ENCODE measurements around the gene BANP. TPM values are rescaled to one million over a fixed set of nuclear protein-coding genes. Genes with fewer than 3 reads are reported as not detected.
"Not testable (repeated sequence)": the region's sequence is repeated elsewhere in the genome, so short reads cannot be mapped to it uniquely, and the experiment has no call there.

BANP gene
- total RNA-seq, 1 donor from 2014 or later = 28.2 TPM

- Histone ChIP-seq H3K27me3 (ENCODE audit: control insufficient read depth in 3 of 3, insufficient read depth in 3 of 3, low read length in 3 of 3) (peaks cover 8 to 34% (median 12%) of the 10 kb centered on the region in 3 donors), H3K4me1 (ENCODE audit: control insufficient read depth in 3 of 3, insufficient read depth in 3 of 3, low read length in 3 of 3) (peaks cover 8 to 20% (median 16%) of the 10 kb centered on the region in 3 donors)
- not testable (repeated sequence) for H3K9ac ChIP-seq (ENCODE audit: low read depth in 1 of 3, low read length in 3 of 3); H3K27ac ChIP-seq (ENCODE audit: low read depth, low read length); H3K36me3 ChIP-seq (ENCODE audit: control insufficient read depth in 3 of 3, insufficient read depth in 3 of 3, low read length in 3 of 3); H3K4me3 ChIP-seq (ENCODE audit: low read length in 3 of 3); H3K9me3 ChIP-seq (ENCODE audit: control insufficient read depth in 3 of 3, low read length in 3 of 3)
Observed at GRCh38 chr16:88092791-88093555, 141.7 kb downstream of the BANP start.

- not testable (repeated sequence) for H3K27ac ChIP-seq (ENCODE audit: low read depth, low read length); H3K9ac ChIP-seq (ENCODE audit: low read depth in 1 of 3, low read length in 3 of 3); H3K36me3 ChIP-seq (ENCODE audit: control insufficient read depth in 3 of 3, insufficient read depth in 3 of 3, low read length in 3 of 3); H3K9me3 ChIP-seq (ENCODE audit: control insufficient read depth in 3 of 3, low read length in 3 of 3); H3K4me3 ChIP-seq (ENCODE audit: low read length in 3 of 3)
- peaks cover 9 to 34% (median 17%) of the 10 kb centered on the region in 3 donors for H3K27me3 ChIP-seq (ENCODE audit: control insufficient read depth in 3 of 3, insufficient read depth in 3 of 3, low read length in 3 of 3)
- H3K4me1 ChIP-seq (ENCODE audit: control insufficient read depth in 3 of 3, insufficient read depth in 3 of 3, low read length in 3 of 3) = peaks cover 8 to 20% (median 16%) of the 10 kb centered on the region in 3 donors
Observed at GRCh38 chr16:88093556-88094252, 142.5 kb downstream of the BANP start.

GRCh38 chr16:88094253-88094575 is 143.0 kb downstream of the BANP start:
- Histone ChIP-seq H3K4me1 (ENCODE audit: control insufficient read depth in 3 of 3, insufficient read depth in 3 of 3, low read length in 3 of 3) (peaks cover 6 to 17% (median 15%) of the 10 kb centered on the region in 3 donors), H3K27me3 (ENCODE audit: control insufficient read depth in 3 of 3, insufficient read depth in 3 of 3, low read length in 3 of 3) (peaks cover 13 to 38% (median 20%) of the 10 kb centered on the region in 3 donors)
- not testable (repeated sequence) for H3K4me3 ChIP-seq (ENCODE audit: low read length in 3 of 3); H3K9me3 ChIP-seq (ENCODE audit: control insufficient read depth in 3 of 3, low read length in 3 of 3); H3K36me3 ChIP-seq (ENCODE audit: control insufficient read depth in 3 of 3, insufficient read depth in 3 of 3, low read length in 3 of 3); H3K27ac ChIP-seq (ENCODE audit: low read depth, low read length); H3K9ac ChIP-seq (ENCODE audit: low read depth in 1 of 3, low read length in 3 of 3)

- H3K27me3 ChIP-seq (ENCODE audit: control insufficient read depth in 3 of 3, insufficient read depth in 3 of 3, low read length in 3 of 3) = peaks cover 16 to 32% (median 22%) of the 10 kb centered on the region in 3 donors
- H3K9ac ChIP-seq (ENCODE audit: low read depth in 1 of 3, low read length in 3 of 3); H3K27ac ChIP-seq (ENCODE audit: low read depth, low read length); H3K36me3 ChIP-seq (ENCODE audit: control insufficient read depth in 3 of 3, insufficient read depth in 3 of 3, low read length in 3 of 3); H3K4me3 ChIP-seq (ENCODE audit: low read length in 3 of 3); H3K9me3 ChIP-seq (ENCODE audit: control insufficient read depth in 3 of 3, low read length in 3 of 3): not testable (repeated sequence)
- H3K4me1 ChIP-seq (ENCODE audit: control insufficient read depth in 3 of 3, insufficient read depth in 3 of 3, low read length in 3 of 3) = peaks cover 0 to 10% (median 8%) of the 10 kb centered on the region in 3 donors
Observed at GRCh38 chr16:88094900-88095299, 143.7 kb downstream of the BANP start.

GRCh38 chr16:88096659-88097058 is 145.4 kb downstream of the BANP start:
- H3K4me1 ChIP-seq (ENCODE audit: control insufficient read depth in 3 of 3, insufficient read depth in 3 of 3, low read length in 3 of 3); H3K27ac ChIP-seq (ENCODE audit: low read depth, low read length); H3K9ac ChIP-seq (ENCODE audit: low read depth in 1 of 3, low read length in 3 of 3); H3K9me3 ChIP-seq (ENCODE audit: control insufficient read depth in 3 of 3, low read length in 3 of 3); H3K36me3 ChIP-seq (ENCODE audit: control insufficient read depth in 3 of 3, insufficient read depth in 3 of 3, low read length in 3 of 3); H3K4me3 ChIP-seq (ENCODE audit: low read length in 3 of 3): not testable (repeated sequence)
- peaks cover 27 to 41% (median 32%) of the 10 kb centered on the region in 3 donors for H3K27me3 ChIP-seq (ENCODE audit: control insufficient read depth in 3 of 3, insufficient read depth in 3 of 3, low read length in 3 of 3)

GRCh38 chr16:88098731-88099562 is 147.7 kb downstream of the BANP start:
- H3K27me3 ChIP-seq (ENCODE audit: control insufficient read depth in 3 of 3, insufficient read depth in 3 of 3, low read length in 3 of 3) = peaks cover 37 to 48% (median 44%) of the 10 kb centered on the region in 3 donors
- not testable (repeated sequence) for H3K9ac ChIP-seq (ENCODE audit: low read depth in 1 of 3, low read length in 3 of 3); H3K36me3 ChIP-seq (ENCODE audit: control insufficient read depth in 3 of 3, insufficient read depth in 3 of 3, low read length in 3 of 3)

GRCh38 chr16:88099563-88099890 is 148.3 kb downstream of the BANP start:
- Histone ChIP-seq H3K27me3 (ENCODE audit: control insufficient read depth in 3 of 3, insufficient read depth in 3 of 3, low read length in 3 of 3) (peaks cover 38 to 44% (median 42%) of the 10 kb centered on the region in 3 donors), H3K9me3 (ENCODE audit: control insufficient read depth in 3 of 3, low read length in 3 of 3) (peaks cover 0 to 3% (median 2%) of the 10 kb centered on the region in 3 donors), H3K4me3 (ENCODE audit: low read length in 3 of 3) (no peak overlapping the region), H3K36me3 (ENCODE audit: control insufficient read depth in 3 of 3, insufficient read depth in 3 of 3, low read length in 3 of 3) (no peaks in the 10 kb centered on the region), H3K9ac (ENCODE audit: low read depth in 1 of 3, low read length in 3 of 3) (no peak overlapping the region), H3K27ac (ENCODE audit: low read depth, low read length) (no peak overlapping the region), H3K4me1 (ENCODE audit: control insufficient read depth in 3 of 3, insufficient read depth in 3 of 3, low read length in 3 of 3) (no peaks in the 10 kb centered on the region)

More at GRCh38 chr16:88098731-88099562, 147.7 kb downstream of the BANP start:
- H3K4me1 ChIP-seq (ENCODE audit: control insufficient read depth in 3 of 3, insufficient read depth in 3 of 3, low read length in 3 of 3); H3K27ac ChIP-seq (ENCODE audit: low read depth, low read length); H3K4me3 ChIP-seq (ENCODE audit: low read length in 3 of 3); H3K9me3 ChIP-seq (ENCODE audit: control insufficient read depth in 3 of 3, low read length in 3 of 3): not testable (repeated sequence)

- not testable (repeated sequence) for H3K27ac ChIP-seq (ENCODE audit: low read depth, low read length); H3K9me3 ChIP-seq (ENCODE audit: control insufficient read depth in 3 of 3, low read length in 3 of 3); H3K4me1 ChIP-seq (ENCODE audit: control insufficient read depth in 3 of 3, insufficient read depth in 3 of 3, low read length in 3 of 3); H3K4me3 ChIP-seq (ENCODE audit: low read length in 3 of 3); H3K36me3 ChIP-seq (ENCODE audit: control insufficient read depth in 3 of 3, insufficient read depth in 3 of 3, low read length in 3 of 3); H3K9ac ChIP-seq (ENCODE audit: low read depth in 1 of 3, low read length in 3 of 3)
- H3K27me3 ChIP-seq (ENCODE audit: control insufficient read depth in 3 of 3, insufficient read depth in 3 of 3, low read length in 3 of 3) = peaks cover 39 to 45% (median 44%) of the 10 kb centered on the region in 3 donors
Observed at GRCh38 chr16:88099956-88100355, 148.7 kb downstream of the BANP start.

- peaks cover 39 to 44% (median 43%) of the 10 kb centered on the region in 3 donors for H3K27me3 ChIP-seq (ENCODE audit: control insufficient read depth in 3 of 3, insufficient read depth in 3 of 3, low read length in 3 of 3)
- H3K36me3 ChIP-seq (ENCODE audit: control insufficient read depth in 3 of 3, insufficient read depth in 3 of 3, low read length in 3 of 3); H3K27ac ChIP-seq (ENCODE audit: low read depth, low read length); H3K4me1 ChIP-seq (ENCODE audit: control insufficient read depth in 3 of 3, insufficient read depth in 3 of 3, low read length in 3 of 3); H3K4me3 ChIP-seq (ENCODE audit: low read length in 3 of 3); H3K9me3 ChIP-seq (ENCODE audit: control insufficient read depth in 3 of 3, low read length in 3 of 3); H3K9ac ChIP-seq (ENCODE audit: low read depth in 1 of 3, low read length in 3 of 3): not testable (repeated sequence)
Observed at GRCh38 chr16:88100801-88101622, 149.8 kb downstream of the BANP start.
